Epithelial cell of esophagus (primary cell): ENCODE results near the gene TUB.

Experiments used
- DNase-seq: peaks from one replicate; pipeline ENCODE4 v3.0.0; 2010; ENCODE audit warnings: low read depth
- H3K4me3 ChIP-seq: 2 replicates; pipeline ENCODE4 v1.5.1; 2011; ENCODE audit warnings: mild to moderate bottlenecking, low read length, control low read depth
- CTCF ChIP-seq: IDR thresholded peaks from 2 replicates; pipeline ENCODE4 v1.5.1; 2011; ENCODE audit warnings: low read depth, mild to moderate bottlenecking, low read length, control low read depth, inconsistent platforms; ENCODE audit not compliant: insufficient read depth; ENCODE audit errors: missing control alignments

The TUB gene

GRCh38 chr11:8059030-8059429 is 22.0 kb upstream of the TUB start:
- TF ChIP-seq CTCF: no peak
- DNase-seq: no peak
- H3K4me3 ChIP-seq: no peak overlapping the region

- TF ChIP-seq CTCF: no peak
- H3K4me3 ChIP-seq: no peak overlapping the region
- no peak for DNase-seq
Measured at GRCh38 chr11:8059571-8060011, 21.4 kb upstream of the TUB start.

- H3K4me3 ChIP-seq: no peak overlapping the region
- no peak for TF ChIP-seq CTCF
- no peak for DNase-seq
Measured at GRCh38 chr11:8060146-8060719, 20.8 kb upstream of the TUB start.

- H3K4me3 ChIP-seq: no peak overlapping the region
- DNase-seq: peak; percentile 44
- TF ChIP-seq CTCF: no peak
Measured at GRCh38 chr11:8060801-8061554, 20.0 kb upstream of the TUB start.

- DNase-seq: no peak
Measured at GRCh38 chr11:8061555-8062428, 19.2 kb upstream of the TUB start.

GRCh38 chr11:8062781-8063257 is 18.2 kb upstream of the TUB start:
- DNase-seq: no peak
- TF ChIP-seq CTCF: no peak
- H3K4me3 ChIP-seq: no peak overlapping the region

More at GRCh38 chr11:8061555-8062428, 19.2 kb upstream of the TUB start:
- no peak overlapping the region for H3K4me3 ChIP-seq
- TF ChIP-seq CTCF: no peak
